Activated CD4-positive, alpha-beta T cell treated with anti-CD3 and anti-CD28 coated beads, Interleukin-2, amount 50 U/mL, for 1 hour (primary cell): ENCODE measurements around the gene TMEM143.
A peak's percentile ranks its signal among the peaks of the same experiment; 100 is the strongest.
"Not testable (repeated sequence)": the region's sequence is repeated elsewhere in the genome, so short reads cannot be mapped to it uniquely, and the experiment has no call there.

Experiments
- DNase-seq: peaks from one replicate; pipeline ENCODE4 v3.0.0-alpha.2; 2020

Gene TMEM143

GRCh38 chr19:48363810-48364597, at the start of gene TMEM143, which contains the start of gene SYNGR4:
Gene TMEM143, minus strand, starts transcription at chr19:48363940. Its CDS starts 20 bp downstream, at chr19:48363920.
Gene SYNGR4, plus strand, starts transcription at chr19:48364367. Its CDS starts 1,476 bp downstream, at chr19:48365843.
- peak; percentile 97 for DNase-seq

GRCh38 chr19:48405850-48406249, 42.1 kb upstream of the TMEM143 start:
- DNase-seq: no peak

GRCh38 chr19:48405010-48405659, 41.4 kb upstream of the TMEM143 start:
- DNase-seq: no peak

- DNase-seq: peak; percentile 26
Observed at GRCh38 chr19:48403606-48404005, 39.9 kb upstream of the TMEM143 start.

DNA sequence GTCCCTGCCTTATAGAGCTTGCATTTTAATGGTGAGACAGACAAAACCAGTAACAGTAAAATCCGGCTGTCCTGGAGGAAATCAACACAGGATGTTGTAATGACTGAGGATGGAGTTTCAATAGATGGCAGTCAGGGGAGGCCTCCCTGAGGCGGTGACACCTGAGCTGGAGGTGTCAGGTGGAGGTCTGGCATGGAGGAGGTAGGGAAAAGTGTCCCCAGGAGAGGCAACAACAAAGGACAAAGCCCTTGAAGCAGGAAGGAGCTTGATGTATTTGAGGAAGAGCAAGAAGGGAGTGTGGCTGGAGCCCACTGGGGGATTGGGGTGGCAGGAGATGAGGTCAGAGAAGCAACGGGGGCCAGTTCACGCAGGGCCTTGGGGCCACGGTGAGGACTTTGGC, 37.5 kb upstream of the TMEM143 start:
- no peak for DNase-seq

DNA sequence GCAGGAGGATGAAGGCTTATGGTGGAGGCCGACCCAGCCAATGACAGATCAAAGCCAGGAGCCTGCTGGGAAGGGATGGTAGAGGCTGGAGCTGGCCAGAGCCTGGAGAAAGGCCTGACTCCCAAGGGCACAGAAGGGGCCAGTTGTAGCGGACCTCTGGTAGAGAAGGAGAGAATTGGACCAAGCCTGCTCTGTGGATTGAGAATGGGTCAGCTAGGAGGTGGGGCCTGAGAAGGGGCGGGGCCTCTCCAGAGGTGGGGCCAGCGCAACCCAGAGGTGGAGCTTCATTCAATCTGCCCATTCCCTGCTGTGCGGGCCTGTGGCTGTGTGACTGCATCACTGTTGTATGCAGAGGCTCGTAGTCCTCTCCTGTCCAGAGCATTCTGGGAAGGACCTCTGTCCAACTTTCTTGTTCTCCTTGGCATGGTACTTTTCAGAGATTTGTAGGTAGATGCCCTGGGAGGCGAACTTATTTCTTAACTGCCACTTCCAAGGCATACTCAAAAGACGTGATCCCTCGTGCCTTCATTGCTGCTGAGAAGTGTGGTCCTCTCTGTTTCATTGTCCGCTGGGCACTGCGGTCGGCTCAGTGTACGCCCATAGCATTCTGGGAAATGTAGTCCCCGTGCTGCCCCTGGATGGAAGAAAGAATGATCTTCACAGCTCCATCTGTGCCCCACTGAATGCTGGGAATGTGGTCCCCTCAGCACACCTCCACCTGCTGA, 36.4 kb upstream of the TMEM143 start:
- DNase-seq: peak; percentile 18

GRCh38 chr19:48398375-48399235, 34.9 kb upstream of the TMEM143 start:
- peak; percentile 79 for DNase-seq

- DNase-seq: no peak
Observed at GRCh38 chr19:48398102-48398374, 34.3 kb upstream of the TMEM143 start.

GRCh38 chr19:48397263-48398101, 33.7 kb upstream of the TMEM143 start:
- no peak for DNase-seq

DNA sequence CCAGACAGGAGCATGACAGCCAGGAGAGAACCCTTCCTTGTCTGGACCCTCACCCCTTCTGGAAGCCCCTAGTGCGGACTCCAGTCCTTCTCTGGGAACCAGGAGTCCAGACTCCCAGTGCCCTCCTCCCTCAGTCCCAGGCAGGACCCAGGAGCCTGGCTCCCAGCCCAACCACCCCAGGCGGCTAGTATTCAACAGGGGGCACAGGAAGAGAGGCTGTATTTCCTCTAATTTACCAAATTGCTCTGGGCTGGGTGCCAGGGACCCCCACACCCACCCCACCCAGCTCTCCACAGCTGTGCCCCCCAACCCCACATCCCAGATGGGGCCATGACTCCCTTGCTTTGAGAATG, 33.1 kb upstream of the TMEM143 start:
- DNase-seq: no peak

- DNase-seq: no peak
Observed at GRCh38 chr19:48396016-48396823, 32.5 kb upstream of the TMEM143 start.

- DNase-seq: no peak
Observed at GRCh38 chr19:48395499-48395898, 31.8 kb upstream of the TMEM143 start.

DNA sequence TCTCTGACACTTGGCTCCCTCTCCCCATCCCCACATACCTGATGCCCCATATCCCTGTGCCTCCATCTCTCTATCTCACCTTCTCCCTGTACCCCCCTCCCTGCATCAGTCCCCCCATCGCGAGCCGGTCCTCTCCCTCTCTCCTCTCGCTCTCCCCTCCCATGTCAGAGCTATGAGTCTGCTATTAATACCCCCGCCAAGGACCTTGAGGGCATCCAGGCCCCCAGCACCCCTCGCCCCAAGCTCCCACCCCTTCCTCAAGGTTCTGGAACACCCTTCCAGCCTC, 31.4 kb upstream of the TMEM143 start:
- no peak for DNase-seq

GRCh38 chr19:48394331-48395169, 30.8 kb upstream of the TMEM143 start:
- no peak for DNase-seq

- peak; percentile 31 for DNase-seq
Observed at GRCh38 chr19:48393559-48394330, 30.0 kb upstream of the TMEM143 start, which contains the start of gene GRIN2D. Gene GRIN2D, plus strand, starts transcription at chr19:48393668. Its CDS starts 4,725 bp downstream, at chr19:48398393.

- DNase-seq: no peak
Observed at GRCh38 chr19:48392860-48393558, 29.3 kb upstream of the TMEM143 start.

DNA sequence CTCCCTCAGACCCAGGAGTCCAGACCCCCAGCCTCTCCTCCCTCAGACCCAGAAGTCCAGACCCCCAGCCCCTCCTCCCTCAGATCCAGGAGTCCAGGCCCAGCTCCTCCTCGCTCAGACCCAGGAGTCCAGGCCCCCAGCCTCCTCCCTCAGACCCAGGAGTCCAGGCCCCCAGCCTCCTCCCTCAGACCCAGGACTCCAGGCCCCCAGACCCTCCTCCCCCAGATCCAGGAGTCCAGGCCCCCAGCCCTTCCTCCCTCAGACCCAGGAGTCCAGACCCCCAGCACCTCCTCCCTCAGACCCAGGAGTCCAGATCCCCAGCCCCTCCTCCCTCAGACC, 28.2 kb upstream of the TMEM143 start:
- not testable (repeated sequence) for DNase-seq

DNA sequence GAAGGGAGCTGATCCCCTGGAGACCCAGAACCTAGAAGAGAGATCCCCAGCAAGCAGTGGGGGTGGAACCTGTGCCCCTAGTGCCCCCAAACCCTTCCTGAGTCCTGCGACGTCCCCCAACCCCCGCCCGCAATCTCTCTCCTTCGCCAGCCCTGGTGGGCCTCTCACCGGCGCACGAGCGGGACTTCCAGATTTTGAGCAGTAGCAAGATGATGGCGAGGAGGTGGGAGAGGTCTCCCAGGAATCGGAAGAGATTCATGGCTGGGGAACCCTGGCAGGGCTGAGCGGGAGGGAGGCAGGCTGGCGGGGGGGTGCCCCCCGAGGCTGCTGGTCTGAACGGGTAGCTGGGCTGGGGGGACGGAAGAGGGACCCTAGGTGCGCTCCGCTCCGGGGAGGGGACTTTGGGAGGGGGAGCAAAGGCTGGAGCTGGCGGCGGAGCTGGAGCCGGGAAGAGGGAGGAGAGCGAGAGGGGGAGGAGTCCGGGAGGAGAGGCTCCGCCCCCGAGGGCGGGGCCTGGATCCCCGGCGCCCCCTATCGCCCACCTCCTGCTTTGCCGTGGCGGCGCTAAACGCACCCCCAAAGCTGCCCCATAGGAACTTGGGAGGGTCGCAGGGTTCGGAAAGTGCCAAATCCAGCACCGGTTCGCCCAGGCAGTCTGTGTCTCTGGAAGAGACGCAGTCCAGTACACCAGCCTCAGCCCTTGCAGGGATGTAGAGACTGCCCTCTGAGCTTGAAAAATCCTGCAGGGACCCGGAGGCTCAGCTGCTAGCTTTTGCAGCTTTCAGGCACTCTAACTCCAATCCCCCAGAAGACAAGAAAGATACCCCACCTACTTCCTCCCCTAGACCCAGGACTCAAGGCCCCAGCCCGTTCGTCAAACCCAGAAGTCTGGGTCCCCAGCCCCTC, 27.6 kb upstream of the TMEM143 start, which contains the start of gene KDELR1:
KDELR1 (minus strand) TSS at position 452 of the 906 bp plus-strand sequence; CDS start at position 259, 193 bp downstream.
- peak; percentile 70 for DNase-seq
